Cardiac fibroblast (primary cell): ENCODE measurements around the gene DICER1.

Experiments
- DNase-seq, 2 donors: peaks; one replicate each; pipeline versions ENCODE4 v3.0.0 to v3.0.0-alpha.2; 2010; ENCODE audit warnings: low read depth in 2 of 2
- H3K4me3 ChIP-seq, 2 donors: replicated peaks in 1 of 2; 1 replicate in 1 of 2; 2 replicates in 1 of 2; pipeline ENCODE4 v1.5.1; 2011; ENCODE audit warnings: low read depth in 2 of 2, low read length in 2 of 2, mild to moderate bottlenecking in 2 of 2, moderate library complexity in 1 of 2
- TF ChIP-seq, protein P1 (sequence below): IDR thresholded peaks from one replicate; pipeline ENCODE4 v1.5.1; 2011; ENCODE audit warnings: low read depth, mild to moderate bottlenecking, low read length, inconsistent platforms

Gene DICER1

DNA sequence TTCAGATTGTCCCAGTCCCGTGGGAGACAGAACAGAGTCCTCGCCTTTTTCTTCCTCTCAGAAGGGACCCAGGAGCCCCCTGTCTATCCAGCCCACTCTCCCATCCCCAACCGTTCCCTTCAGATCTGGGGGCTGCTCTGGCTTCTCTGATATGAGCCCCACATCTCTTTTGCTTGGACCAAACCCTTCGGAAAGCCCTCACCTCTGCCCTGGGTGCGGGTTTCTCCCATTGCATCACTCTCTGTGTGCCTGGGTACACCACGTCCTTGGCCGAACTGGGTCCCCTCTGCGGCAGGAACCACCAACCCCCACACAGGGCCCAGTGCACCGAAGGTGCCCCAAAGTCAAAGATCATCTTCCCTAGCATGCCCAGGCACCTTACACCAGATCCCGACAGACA lies 87.8 kb downstream of the DICER1 start:
- TF ChIP-seq, protein P1, sequence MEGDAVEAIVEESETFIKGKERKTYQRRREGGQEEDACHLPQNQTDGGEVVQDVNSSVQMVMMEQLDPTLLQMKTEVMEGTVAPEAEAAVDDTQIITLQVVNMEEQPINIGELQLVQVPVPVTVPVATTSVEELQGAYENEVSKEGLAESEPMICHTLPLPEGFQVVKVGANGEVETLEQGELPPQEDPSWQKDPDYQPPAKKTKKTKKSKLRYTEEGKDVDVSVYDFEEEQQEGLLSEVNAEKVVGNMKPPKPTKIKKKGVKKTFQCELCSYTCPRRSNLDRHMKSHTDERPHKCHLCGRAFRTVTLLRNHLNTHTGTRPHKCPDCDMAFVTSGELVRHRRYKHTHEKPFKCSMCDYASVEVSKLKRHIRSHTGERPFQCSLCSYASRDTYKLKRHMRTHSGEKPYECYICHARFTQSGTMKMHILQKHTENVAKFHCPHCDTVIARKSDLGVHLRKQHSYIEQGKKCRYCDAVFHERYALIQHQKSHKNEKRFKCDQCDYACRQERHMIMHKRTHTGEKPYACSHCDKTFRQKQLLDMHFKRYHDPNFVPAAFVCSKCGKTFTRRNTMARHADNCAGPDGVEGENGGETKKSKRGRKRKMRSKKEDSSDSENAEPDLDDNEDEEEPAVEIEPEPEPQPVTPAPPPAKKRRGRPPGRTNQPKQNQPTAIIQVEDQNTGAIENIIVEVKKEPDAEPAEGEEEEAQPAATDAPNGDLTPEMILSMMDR: no peak
- no peak overlapping the region for H3K4me3 ChIP-seq
- DNase-seq: no peak

DNA sequence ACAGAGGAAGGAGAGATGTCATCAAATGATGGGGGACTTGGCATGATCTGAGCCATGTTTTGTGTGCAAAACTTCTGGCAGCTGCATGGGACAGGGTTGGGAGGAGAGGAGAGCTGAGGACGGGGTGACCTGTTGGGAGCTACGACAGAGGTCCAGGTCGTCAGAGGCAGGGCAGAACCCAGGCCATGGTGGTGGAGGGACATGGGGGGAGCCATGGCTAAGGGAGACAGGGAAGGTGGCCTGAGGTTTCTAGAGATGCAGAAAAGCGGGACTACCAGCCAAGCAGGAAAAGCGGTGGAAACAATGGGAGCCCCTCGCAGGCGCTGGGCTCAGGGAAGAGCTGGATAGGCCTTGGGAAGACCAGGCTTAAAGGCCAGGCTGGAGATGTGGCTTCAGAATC lies 88.3 kb downstream of the DICER1 start:
- DNase-seq: no peak
- H3K4me3 ChIP-seq: no peak overlapping the region
- TF ChIP-seq, protein P1: no peak

DNA sequence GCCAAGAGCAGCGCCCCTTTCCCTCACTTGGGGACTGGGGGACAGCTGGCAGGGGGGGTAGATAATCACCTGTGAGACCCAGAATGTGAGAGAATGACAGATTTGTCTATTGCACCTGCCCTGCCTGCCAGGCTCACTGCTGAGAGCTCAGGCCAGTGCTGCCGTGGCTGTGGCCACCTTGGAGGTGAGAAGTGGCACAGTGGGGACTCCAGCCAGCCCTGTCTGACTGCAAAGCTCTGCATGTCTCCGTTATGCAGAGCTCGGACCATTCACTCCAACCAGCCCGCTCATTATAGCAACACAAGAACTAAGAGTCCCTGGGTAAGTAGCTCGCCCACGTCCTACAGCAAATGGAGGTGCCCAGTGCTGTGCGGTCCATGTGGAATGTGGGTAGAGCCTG lies 88.8 kb downstream of the DICER1 start:
- H3K4me3 ChIP-seq: no peak overlapping the region
- TF ChIP-seq, protein P1: no peak
- no peak for DNase-seq

DNA sequence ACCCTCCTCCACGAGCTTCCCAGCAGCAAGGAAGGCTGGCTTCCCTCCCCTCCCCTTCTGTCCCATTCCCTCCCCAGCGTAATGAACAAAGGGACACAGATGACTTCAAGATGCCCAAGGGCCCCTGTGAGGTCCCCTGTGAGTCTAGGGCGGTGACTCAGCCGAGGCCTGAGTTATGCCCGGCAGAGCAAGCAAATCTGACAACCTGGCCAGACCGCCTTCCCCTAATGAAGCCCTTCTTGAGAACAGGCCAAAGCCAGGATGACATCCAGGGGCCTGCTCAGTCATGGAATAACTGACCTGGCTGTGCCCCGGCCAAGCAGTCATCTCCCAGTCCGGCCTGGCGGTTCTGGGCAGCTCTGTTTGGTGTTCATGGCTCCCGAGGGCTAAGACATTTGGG lies 89.2 kb downstream of the DICER1 start:
- DNase-seq: no peak
- no peak overlapping the region for H3K4me3 ChIP-seq
- TF ChIP-seq, protein P1: no peak

DNA sequence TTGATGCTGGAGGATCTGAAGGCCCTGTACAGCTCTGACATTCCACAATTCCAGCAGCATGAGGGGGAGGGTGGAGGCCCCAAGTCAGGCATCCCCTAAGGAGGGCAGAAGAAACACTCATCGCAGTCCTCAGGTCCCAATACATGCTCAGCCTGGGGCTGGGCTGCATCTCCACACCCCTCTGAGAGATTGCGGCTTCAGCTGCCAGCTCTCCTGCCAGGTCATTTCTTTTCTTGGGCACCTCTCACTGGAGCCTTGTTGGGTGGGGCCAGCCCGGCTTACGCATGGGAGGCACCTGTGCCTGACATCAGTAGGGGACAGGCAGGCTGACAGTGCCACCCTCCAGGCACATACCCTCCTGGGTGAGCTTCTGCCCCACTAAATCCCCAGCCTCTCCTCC lies 89.8 kb downstream of the DICER1 start:
- no peak for DNase-seq
- TF ChIP-seq, protein P1: no peak
- no peak overlapping the region for H3K4me3 ChIP-seq

DNA sequence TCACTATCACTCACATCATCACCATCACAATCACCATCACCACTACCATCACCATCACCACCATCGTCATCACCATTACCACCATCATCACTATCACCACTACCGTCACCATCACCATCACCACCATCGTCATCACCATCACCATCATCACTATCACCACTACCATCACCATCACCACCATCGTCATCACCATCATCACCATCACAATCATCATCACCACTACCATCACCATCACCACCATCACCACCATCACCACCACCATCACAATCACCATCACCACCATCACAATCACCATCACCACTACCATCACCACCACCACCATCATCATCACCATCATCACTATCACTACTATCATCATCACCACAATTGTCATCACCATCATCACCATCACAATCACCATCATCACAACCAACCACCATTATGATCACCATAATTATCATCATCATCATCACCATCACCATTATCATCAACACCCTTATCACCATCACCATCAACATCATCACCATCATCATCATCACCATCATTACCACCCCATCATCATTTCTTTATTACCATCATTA lies 90.8 kb downstream of the DICER1 start:
- no peak for DNase-seq
- TF ChIP-seq, protein P1: no peak
- no peak overlapping the region for H3K4me3 ChIP-seq

DNA sequence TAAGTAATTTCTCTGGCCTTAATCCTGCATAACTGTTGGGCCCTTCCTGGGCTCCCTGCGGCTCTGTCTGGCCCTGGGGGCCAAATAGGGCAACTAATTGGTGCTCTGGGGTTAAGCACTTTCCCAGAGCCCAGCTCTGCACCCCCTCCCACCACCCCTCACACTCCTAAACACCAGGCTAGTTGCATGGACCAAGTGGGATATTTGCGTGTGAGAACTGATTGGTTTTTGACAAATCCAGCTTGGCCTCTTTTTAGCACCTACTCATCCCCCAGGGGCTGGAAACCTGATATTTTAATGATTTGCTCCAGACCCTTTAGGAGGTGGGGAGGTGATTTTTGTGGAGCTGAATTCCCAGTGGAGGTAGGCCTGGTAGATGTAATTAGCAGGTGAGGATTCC lies 91.9 kb downstream of the DICER1 start:
- TF ChIP-seq, protein P1: no peak
- DNase-seq: no peak
- H3K4me3 ChIP-seq: no peak overlapping the region
